GM23248 (cell line): Measurements from ENCODE around the gene MYCN.

Source experiments
- EZH2 ChIP-seq: fragments of 200-600 bp; sonication (generic); IDR thresholded peaks from 2 replicates; pipeline ENCODE4 v1.6.1; 2018; ENCODE audit warnings: antibody characterized with exemption, mild to moderate bottlenecking; ENCODE audit not compliant: insufficient read depth, poor library complexity, severe bottlenecking
- EZH2phosphoT487 ChIP-seq: fragments of 200-600 bp; sonication (generic); IDR thresholded peaks from 2 replicates; pipeline ENCODE4 v1.6.1; 2018; ENCODE audit warnings: antibody characterized with exemption, moderate library complexity, mild to moderate bottlenecking, low read depth; ENCODE audit not compliant: insufficient read depth

DNA sequence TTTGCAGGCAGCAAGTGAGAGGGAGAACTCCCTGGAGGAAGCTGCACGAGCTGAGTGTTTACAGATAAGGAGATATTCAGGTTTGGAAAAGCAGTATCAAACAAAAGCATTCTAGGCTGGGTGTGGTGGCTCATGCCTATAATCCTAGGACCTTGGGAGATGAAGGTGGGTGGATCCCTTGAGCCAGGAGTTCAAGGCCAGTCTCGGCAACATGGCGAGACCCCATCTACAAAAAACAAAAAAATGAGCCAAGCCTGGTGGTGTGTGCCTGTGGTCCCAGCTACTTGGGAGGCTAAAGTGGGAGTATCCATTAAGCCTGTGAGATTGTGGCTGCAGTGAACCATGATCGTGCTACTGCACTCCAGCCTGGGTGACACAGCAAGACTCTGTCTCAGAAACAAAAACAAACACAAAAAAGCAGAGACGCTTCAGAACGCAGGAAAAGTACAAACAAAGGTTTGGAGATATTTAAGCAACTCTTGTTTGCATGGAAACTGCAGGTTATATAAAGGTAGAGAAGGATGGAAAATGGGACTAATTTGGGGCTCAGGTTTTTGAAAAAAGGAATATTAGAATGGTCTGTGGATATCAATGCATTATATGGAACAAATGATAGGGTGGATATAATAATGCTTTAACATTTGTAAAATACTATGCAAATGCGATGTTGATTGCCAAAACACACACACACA, 31.6 kb downstream of the MYCN start:
- TF ChIP-seq EZH2phosphoT487 = no peak
- TF ChIP-seq EZH2 = no peak
